Activated naive CD4-positive, alpha-beta T cell treated with anti-CD3 and anti-CD28 coated beads, Interleukin-2, amount 10 ng/mL, durations not matched to agents 7 days and 5 days (primary cell): ENCODE data around the gene NTM.
"Not testable (repeated sequence)": the region's sequence is repeated elsewhere in the genome, so short reads cannot be mapped to it uniquely, and the experiment has no call there.

Experiments
- CTCF ChIA-PET: fragments of 350-600 bp; sonication (Branson Sonifier 250); formaldehyde crosslinking; loops from one replicate; lab custom pipeline; 2021; ENCODE audit warnings: antibody characterized with exemption; lab: Charles Lee
- DNase-seq: peaks from one replicate; pipeline ENCODE4 v3.0.0-alpha.2; 2020
- H3K27ac Mint-ChIP-seq: one replicate; pipeline ENCODE4 v1.8.0; 2021; ENCODE audit warnings: mild to moderate bottlenecking, moderate library complexity, mixed read lengths
- H3K27me3 Mint-ChIP-seq: one replicate; pipeline ENCODE4 v1.8.0; 2021; ENCODE audit warnings: mild to moderate bottlenecking, mixed read lengths
- H3K36me3 Mint-ChIP-seq: one replicate; pipeline ENCODE4 v1.8.0; 2021; ENCODE audit warnings: mixed read lengths
- H3K4me1 Mint-ChIP-seq: one replicate; pipeline ENCODE4 v1.8.0; 2021; ENCODE audit warnings: mixed read lengths
- H3K4me3 Mint-ChIP-seq: one replicate; pipeline ENCODE4 v1.8.0; 2021; ENCODE audit warnings: mild to moderate bottlenecking, moderate library complexity, mixed read lengths
- H3K9me3 Mint-ChIP-seq: one replicate; pipeline ENCODE4 v1.8.0; 2021; ENCODE audit warnings: mixed read lengths

NTM gene

DNA sequence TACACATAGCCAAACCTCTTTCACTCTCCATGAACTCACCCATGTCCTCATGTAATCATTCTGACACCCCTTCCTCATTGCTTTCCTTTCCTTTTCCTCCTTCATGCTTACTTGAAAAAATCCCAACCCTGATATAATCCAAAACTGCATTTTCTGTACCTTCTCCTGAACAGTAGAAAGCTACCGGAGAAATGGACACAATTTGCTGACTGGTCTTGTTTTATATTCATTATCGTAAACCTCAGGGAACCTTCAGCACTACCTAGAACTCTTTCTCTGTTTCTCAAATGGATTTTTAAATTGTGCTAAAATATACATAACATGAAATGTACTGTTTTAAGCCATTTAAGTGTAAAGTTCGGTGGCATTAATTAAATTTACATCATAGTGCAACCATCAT lies 996.9 kb downstream of the NTM start:
- CTCF ChIA-PET: no interaction called here
- H3K4me1 Mint-ChIP-seq: no peaks in the 10 kb centered on the region

GRCh38 chr11:132370114-132370513 lies 999.7 kb downstream of the NTM start:
- H3K4me3 Mint-ChIP-seq, H3K36me3 Mint-ChIP-seq, DNase-seq, H3K4me1 Mint-ChIP-seq, H3K27ac Mint-ChIP-seq, H3K9me3 Mint-ChIP-seq, H3K27me3 Mint-ChIP-seq, CTCF ChIA-PET: not testable (repeated sequence)

More for the DNA sequence above, 996.9 kb downstream of the NTM start:
- Mint-ChIP-seq H3K4me3 (no peak overlapping the region), H3K9me3 (peaks cover 3% of the 10 kb centered on the region), H3K27ac (no peak overlapping the region), H3K36me3 (no peaks in the 10 kb centered on the region), H3K27me3 (no peaks in the 10 kb centered on the region)
- no peak for DNase-seq

DNA sequence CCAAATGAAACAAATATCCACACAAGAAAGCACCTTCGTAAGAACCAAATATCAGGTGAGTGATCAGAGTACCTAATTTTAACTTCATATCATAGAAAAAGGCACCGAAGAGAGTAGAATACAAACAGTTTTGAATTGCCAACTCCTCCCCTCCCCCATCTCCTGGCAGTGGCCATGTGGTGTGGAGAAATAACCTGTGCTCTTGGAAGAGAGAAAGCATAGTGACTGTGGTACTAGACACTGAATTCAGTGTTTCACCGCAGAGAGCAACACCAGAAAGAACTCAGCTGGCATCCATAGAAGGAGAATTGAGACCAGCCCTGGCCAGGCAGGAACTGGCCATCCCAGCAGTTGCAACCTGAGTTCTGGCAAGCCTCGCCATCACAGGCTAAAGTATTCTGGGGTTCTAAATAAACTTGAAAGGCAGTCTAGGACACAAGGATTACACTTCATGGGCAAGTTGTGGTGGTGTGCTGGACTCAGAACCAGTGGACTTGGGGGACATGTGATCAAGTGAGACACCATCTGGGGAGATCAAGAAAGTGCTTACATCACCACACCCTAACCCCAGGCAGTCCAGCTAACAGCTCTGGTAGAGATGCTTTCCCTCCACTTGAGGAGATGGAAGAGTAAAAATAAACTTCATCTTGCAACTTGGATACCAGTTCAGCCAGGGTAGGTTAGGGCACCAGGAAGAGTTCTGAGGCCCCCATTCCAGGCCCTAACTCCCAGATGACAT lies 1003.2 kb downstream of the NTM start:
- no peaks in the 10 kb centered on the region for H3K27me3 Mint-ChIP-seq
- CTCF ChIA-PET: no interaction called here
- H3K36me3 Mint-ChIP-seq: no peaks in the 10 kb centered on the region
- no peak overlapping the region for H3K4me3 Mint-ChIP-seq
- H3K27ac Mint-ChIP-seq: no peak overlapping the region
- no peaks in the 10 kb centered on the region for H3K4me1 Mint-ChIP-seq
- no peaks in the 10 kb centered on the region for H3K9me3 Mint-ChIP-seq
- DNase-seq: no peak

- H3K4me3 Mint-ChIP-seq: no peak overlapping the region
Observed at GRCh38 chr11:132379540-132379939, 1009.1 kb downstream of the NTM start.

More at GRCh38 chr11:132379540-132379939, 1009.1 kb downstream of the NTM start:
- Mint-ChIP-seq H3K36me3 (no peaks in the 10 kb centered on the region), H3K4me1 (no peaks in the 10 kb centered on the region), H3K27ac (no peak overlapping the region), H3K27me3 (no peaks in the 10 kb centered on the region), H3K9me3 (peaks cover 5% of the 10 kb centered on the region)
- DNase-seq: no peak
- CTCF ChIA-PET: no interaction called here
